GM21619 (cell line): ENCODE measurements around the gene RAD51B.

Source experiments
- ATAC-seq: cut with Tn5 transposase; IDR thresholded peaks from one replicate; pipeline ENCODE4 v1.9.1; 2021; ENCODE audit not compliant: unreplicated experiment

RAD51B gene

GRCh38 chr14:67833403-67833802 is 13.8 kb downstream of the RAD51B start:
- no peak for ATAC-seq

DNA sequence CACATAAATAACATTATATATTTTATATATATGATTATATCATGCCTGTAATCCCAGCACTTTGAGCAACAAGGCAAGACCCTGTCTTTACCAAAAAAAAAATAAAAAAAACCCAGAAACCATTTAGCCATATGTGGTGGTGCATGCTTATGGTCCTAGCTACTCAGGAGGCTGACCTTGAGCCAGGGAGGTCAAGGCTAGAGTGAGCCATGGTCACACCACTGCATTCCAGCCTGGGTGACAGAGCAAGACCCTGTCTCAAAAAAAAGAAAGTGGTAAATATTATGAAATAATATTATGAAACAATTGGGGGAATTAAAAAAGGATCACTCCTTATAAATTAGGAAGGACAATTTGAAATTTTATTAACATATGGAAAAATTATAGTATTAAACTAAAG is 16.0 kb downstream of the RAD51B start:
- no peak for ATAC-seq

GRCh38 chr14:67837011-67837624 is 17.5 kb downstream of the RAD51B start:
- ATAC-seq, result no peak

DNA sequence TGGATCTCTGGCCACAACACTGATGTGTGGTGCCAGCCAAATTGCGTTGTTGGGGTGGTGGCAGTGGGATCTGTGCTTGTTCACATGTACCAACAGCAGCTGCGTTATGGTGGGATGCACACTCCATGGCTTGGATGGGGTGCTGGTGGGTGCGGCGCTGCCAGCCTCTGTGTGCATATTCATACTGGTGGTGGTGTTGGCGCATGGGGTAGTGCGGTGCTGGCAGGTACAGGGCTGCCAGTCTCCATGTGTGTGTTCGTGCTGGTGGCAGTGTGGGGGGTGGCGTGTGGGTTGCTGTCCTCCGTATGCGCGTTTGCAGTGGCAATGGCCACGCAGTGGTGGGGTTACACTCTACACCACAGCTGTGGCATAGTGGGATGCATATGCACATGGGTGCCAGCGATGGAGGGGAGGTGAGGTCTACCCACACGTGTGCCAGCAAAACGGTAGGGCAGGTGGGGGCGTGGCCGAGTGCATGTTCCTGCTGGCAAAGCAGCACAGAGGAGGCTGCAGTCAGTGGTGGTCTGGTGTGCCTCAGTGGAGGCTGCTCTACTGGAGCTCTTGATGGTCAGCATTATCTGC is 26.5 kb downstream of the RAD51B start:
- no peak for ATAC-seq

DNA sequence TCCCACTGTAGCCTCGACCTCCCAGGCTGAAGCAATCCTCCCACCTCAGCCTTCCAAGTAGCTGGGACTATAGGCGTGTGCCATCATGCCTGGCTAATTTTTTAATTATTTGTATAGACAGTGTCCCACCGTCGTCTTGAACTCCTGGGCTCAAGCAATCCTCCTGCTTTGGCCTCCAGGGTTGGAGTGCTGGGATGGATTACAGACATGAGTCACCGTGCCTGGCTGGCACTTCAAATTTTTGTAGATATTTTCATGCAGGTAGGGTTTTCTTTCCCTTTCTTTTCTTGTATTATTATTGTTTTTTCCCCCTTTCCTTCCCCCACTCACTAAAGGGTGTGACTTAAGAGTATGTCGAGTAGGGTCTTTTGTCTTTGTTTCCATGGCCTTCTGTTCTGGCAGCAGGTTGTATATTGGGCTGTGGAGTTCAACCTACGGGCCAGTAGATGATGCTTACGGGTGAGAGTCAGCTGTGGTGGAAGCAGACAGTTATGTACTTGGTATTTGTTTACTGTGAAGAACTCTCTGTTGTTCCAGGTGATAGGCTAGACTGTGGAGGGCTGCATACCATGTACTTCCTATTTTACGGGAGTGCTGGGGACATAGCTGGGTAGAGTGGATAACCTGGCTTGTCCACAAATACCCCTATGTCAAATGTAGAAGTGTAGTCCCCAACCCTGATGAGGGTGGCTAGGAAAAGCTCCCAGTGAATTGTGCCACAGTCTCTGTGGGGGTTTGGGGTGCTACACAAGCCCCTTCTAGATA is 30.7 kb downstream of the RAD51B start:
- no peak for ATAC-seq

DNA sequence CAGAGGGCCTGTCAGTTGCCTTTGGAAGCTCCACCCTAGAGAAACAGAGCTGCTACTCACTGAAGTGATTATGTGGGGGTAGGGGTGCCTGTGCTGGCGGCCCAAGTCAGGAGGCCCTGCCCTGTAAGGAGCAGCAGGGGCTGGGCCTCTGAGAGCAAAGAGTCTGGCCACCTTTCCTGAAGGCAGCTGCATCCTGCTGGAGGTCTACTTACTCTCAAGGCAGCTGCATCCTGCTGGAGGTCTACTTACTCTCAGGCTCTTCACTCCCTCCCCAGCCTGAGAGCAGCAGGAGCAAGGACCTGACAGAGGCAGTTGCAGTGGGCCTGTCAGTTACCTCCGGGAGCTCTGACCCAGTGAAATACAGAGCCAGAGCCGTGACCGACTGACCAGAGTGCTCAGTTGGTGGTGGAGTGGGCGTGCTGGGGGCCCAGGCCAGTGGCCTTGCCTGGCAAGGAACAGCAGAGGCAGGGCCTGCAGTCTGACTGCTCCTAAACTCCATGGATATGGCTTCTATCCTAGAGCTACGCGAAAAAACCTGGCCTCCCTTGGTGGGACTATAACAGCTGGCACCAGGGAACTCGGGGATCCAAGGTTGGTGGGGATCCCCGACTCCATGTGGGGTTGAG is 32.3 kb downstream of the RAD51B start:
- ATAC-seq, result no peak

GRCh38 chr14:67852926-67853604 is 33.5 kb downstream of the RAD51B start:
- ATAC-seq, result no peak

DNA sequence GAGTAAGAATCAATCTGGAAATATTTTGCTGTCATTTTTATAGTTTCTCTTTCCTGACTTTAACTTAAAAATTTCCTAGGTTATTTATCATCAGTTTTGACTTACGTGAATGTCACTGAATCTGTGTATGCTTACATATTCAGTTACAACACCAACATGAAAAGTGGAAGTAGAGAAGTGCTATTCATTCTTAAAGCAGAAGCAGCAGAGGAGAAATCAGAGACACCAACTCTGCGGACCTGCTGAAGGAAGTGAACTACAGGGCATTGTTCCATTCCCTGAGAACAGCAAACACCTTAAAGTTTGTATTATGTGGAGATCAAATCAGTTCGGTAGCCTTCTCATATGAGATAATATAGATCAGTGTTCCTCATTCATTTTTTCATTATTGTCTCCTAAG is 34.1 kb downstream of the RAD51B start:
- ATAC-seq, result no peak

- ATAC-seq, result no peak
Measured at GRCh38 chr14:67856827-67857226, 37.2 kb downstream of the RAD51B start.

GRCh38 chr14:67857778-67858350 is 38.3 kb downstream of the RAD51B start:
- no peak for ATAC-seq

- no peak for ATAC-seq
Measured at GRCh38 chr14:67859169-67859749, 39.7 kb downstream of the RAD51B start.

GRCh38 chr14:67863223-67863622 is 43.6 kb downstream of the RAD51B start:
- ATAC-seq, result no peak

GRCh38 chr14:67875175-67876006 is 55.8 kb downstream of the RAD51B start:
- ATAC-seq, result no peak

DNA sequence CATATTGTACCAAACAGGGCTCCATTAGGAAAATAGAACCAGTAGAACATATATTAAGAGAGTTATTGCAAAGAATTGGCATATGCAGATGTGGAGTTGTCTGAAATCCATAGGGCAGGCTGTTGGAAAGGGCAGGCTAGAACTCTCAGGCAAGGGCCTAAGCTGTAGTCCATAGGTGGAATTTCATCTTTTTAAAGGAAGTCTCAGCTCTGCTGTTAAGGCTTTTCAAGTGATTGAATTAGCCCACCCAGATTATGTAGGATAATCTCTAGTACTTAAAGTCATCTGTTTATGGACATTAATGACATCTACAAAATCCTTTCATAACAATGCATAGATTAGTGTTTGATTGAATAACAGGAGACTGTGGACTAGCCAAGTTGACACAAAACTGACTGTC is 59.4 kb downstream of the RAD51B start:
- ATAC-seq, result no peak

- peak; percentile 92 for ATAC-seq
Measured at GRCh38 chr14:67881225-67881624, 61.6 kb downstream of the RAD51B start.

DNA sequence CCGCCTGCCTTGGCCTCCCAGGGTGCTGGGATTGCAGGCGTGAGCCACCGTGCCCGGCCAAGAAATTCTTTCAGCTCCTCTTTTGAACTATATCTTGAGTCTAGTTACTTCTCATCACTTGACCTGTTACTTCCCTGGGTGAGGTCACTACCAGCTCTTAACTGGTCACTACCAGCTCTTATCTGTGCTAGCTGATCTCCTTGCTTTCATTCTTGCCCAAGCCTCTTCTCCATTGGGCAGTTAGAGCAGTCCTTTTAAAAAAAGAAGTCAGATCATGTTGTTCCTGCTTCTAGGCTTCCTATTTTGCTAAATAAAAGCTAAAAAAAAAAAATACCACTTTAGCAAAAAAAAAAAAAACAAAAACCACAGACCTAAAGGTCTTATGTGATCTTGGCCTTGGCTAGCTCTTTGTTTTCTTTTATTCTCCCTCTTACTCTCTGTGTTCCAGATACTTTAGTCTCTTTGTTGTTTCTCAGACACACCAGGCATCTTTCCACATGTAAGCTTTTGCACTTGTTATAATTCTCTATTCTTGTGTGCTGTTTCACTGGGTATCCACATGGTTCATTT is 63.5 kb downstream of the RAD51B start:
- no peak for ATAC-seq

DNA sequence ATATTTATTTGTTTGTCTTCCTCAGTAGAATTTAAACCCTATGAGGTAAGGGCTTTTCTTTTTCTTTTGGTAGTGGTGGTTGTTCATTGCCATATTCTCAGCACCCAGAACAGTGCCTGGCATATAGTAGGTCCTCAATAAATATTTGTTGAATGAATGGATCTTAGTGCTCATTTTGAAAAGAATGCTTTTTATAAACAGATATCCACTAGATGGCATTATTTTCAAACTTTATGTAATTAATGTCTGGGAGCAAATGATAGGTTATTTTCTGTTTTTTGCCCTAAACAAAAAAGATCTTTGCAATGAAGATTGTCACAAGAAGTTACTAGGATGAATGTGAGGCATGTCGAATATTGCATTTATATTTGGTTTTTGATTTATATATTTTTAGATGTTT is 64.1 kb downstream of the RAD51B start:
- ATAC-seq, result no peak

GRCh38 chr14:67886191-67886590 is 66.6 kb downstream of the RAD51B start:
- no peak for ATAC-seq

GRCh38 chr14:67887478-67887877 is 67.9 kb downstream of the RAD51B start:
- ATAC-seq, result no peak
